ENCODE data around the gene RHOA.
"Not testable (repeated sequence)": the region's sequence is repeated elsewhere in the genome, so short reads cannot be mapped to it uniquely, and the experiment has no call there.

Gene RHOA

DNA sequence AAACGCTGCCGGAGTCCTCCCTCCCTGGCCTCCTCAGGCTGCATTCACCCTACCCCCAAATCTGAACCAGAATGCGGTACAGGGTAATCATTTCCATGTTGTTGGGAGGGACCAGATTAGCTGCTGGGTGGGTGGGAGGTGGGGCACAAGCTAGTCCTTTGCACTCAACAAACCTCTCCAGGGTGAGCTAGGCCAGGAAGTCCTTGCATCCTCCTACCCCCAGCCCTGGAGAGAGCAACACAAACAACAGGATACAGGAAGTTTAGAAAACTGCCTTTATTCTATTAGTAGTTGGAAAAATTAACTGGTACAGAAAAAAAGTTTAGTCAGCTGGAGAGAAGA, 52.9 kb downstream of the RHOA start:
- DNase-seq: no peak

DNA sequence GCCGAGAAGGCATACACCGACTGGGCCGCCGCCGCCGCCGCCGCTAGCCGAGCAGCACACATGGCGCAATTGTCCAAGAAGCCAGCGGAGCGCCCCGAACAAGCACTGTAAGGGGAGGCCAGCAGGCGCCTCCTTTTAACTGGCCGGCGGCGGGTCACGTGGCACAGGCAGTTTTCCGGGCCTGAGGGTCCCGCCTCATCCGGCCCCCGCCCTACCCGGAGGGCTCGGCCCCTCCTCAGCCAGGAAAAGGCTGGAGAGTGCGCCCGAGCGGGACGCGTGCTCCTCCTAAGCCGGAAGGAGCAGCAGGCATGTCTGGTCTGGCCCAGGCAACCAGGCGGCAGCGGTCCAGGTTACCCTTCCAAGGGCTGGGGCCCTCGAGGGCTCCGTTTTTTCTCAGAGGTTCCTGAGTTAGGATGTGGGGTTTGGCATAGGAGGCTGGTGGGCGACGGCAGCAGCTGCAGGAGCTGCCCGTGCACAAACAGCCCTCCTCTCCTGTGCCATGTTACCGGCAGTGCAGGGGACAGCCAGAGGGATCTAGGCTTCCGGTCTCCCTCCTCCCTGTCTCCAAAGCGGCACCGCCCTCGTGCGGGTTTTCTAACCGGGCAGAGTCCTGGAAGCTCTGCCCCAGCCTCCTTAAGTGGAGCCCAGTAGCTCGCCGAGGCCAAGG, 53.4 kb downstream of the RHOA start, which contains the start of gene GPX1:
Gene GPX1, minus strand, starts transcription at position 137 of the 667 bp plus-strand sequence. Its CDS starts 75 bp downstream, at position 62.
- peak; percentile 88 for DNase-seq

DNA sequence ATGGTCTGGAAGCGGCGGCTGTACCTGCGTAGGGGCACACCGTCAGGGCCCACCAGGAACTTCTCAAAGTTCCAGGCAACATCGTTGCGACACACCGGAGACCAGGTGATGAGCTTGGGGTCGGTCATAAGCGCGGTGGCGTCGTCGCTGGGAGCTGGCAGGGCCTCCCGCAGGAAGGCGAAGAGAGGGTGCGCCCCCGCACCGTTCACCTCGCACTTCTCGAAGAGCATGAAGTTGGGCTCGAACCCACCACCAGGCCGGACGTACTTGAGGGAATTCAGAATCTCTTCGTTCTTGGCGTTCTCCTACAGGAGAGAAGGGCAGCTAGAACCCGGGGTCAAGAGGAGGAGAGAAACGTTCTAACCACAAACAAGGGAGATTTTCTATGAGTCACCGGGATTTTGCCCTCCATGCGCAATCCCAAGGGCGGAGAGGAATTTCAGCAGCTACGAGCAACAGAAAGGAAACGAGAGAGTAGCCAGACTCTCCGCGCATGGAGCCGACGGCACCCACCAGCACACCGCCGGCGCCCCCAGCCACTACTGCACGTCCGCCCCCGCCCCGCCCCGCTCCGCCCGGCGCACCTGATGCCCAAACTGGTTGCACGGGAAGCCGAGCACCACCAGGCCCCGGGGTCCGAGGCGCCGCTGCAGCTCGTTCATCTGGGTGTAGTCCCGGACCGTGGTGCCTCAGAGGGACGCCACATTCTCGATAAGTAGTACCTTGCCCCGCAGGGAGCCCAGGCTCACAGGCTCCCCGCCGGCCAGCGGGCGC, 54.1 kb downstream of the RHOA start:
- peak; percentile 44 for DNase-seq

DNA sequence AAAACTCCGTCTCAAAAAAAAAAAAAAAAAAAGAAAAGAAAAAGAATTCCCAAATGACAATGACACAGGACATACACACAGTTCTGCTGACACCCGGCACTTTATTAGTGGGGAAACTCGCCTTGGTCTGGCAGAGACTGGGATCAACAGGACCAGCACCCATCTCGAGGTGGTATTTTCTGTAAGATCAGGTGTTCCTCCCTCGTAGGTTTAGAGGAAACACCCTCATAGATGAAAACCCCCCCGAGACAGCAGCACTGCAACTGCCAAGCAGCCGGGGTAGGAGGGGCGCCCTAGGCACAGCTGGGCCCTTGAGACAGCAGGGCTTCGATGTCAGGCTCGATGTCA, 54.7 kb downstream of the RHOA start:
- not testable (repeated sequence) for DNase-seq

DNA sequence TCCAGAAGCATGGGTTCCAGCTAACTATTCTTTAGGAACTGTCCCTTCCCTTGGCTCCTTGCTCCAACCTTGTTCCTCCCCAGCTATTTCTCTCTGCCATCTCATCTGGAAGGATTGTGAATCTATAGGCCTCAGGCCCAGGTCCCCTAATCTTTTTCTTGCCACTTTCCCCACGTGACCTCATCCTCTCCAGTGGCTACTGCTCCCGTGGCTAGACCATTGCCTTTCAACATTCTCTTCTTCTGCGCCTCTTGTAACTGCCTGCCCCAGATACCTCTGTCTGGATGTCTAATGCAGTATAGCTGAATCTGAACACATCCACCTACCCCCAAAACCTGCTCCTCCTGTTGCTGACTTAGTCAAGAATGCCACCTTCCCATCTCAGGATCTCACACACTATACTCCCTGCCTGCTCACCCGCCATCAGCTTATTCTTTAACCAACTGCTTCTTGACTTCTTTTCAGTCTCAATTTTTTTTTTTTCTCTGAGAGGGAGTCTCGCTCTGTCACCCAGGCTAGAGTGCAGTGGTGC, 58.8 kb downstream of the RHOA start:
- DNase-seq: no peak

DNA sequence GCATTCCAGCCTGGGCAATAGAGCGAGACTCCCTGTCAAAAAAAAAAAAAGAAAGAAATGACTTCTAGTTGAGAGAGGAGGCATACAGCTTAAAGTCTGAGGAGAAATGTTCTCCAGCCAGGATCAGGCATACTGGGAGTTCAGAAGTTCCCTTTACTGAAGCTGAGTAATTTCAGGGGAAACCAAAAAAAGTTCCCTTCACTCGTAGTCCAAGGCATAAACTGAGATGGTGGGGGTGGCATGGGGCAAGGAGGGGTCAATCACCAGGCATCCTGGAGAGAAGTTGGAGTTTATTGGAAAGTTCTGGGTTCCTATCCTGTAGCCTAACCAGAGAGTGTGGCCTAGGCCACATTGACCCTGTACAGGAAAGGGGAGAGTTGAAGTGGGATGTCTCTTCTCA, 59.5 kb downstream of the RHOA start:
- DNase-seq: no peak

DNA sequence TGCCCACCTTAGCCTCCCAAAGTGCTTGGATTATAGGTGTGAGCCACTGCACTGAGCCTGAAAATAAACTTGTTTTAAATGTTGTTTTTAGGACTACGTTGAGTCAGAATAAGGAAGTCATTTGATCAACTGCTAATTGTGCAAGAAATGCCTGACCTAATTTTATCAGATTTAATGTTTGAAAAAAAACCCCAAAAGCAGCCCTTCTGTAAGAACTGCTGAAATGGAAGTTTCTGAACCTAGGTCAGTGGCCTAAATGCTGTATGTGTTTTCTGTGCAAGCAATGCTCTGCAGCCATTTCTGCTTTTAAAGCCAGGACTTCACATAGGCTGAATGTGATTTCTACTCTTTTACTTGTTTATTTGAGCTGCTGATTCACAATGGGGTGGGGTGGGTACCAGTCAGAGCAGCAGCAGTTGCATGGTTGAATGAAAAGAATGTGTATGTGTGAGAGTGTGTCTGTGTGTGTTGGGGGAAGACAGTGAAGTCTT, 60.2 kb downstream of the RHOA start:
- no peak for DNase-seq

DNA sequence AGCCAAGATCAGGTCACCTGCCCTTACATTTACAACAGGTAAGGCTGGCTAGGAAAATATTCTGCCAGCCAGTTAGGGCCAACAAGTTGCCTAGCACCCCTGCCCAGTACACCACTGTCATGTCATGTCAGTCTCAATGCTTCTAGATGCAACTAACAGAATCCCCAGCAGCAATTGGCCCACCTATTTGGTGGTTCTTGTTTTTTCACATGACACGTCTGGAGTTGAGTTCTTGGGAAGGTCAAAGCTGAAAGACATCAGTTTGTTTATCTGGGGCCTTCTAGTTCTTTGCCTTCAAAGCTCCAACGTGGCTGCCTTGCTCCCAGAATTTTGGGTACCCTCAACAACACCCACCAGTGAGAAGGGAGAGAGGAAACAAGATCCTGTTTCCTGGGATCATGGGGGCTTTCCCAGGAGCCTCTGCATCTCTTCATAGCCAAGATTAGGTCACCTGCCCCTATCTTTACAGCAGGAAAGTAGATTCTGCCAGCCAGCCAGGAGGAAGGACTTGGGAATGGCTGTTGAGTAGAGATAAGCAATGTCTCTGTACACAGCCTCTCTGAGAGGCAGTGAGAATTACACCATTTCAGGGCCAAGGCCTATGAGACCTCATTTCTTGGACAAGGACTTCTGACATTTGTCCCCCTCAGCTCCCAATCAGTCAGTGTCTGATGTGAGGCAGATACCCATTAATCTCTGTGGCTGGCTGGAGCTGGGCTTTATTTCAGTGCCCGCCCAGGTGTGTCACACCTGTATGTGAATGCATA, 62.2 kb downstream of the RHOA start:
- DNase-seq: no peak

DNA sequence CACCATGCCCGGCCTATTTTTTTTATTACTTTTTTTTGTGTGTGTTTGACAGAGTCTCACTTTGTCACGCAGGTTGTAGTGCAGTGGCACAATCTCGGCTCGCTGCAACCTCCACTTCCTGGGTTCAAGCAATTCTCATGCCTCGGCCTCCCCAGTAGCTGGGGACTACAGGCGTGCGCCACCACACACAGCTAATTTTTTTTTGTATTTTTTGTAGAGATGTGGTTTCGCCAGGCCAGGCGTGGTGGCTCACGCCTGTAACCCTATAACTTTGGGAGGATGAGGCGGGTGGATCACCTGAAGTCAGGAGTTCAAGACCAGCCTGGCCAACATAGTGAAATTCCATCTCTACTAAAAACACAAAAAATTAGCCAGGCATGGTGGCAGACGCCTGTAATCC, 63.4 kb downstream of the RHOA start:
- DNase-seq: not testable (repeated sequence)

DNA sequence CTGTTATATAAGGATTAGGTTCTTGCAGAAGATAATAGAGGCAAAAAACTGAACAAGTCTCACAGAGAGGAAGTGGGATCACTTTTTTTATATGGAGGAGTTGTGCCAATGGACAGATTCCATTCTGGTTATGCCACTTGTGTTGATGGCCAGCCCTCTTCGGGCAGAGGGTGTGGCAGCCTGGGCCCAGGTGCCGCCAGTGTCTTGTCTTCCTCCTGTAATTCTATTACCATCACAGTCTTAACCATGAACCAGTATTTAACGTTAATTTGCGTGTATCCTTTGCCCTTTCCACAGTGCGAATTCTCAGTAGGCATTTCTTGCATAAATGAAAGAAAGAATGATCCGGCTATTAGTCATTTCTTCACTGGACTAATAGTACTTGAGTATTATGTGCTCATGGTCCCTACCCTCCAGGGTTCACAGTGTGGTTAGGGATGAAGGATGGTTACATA, 65.0 kb downstream of the RHOA start:
- DNase-seq: no peak

DNA sequence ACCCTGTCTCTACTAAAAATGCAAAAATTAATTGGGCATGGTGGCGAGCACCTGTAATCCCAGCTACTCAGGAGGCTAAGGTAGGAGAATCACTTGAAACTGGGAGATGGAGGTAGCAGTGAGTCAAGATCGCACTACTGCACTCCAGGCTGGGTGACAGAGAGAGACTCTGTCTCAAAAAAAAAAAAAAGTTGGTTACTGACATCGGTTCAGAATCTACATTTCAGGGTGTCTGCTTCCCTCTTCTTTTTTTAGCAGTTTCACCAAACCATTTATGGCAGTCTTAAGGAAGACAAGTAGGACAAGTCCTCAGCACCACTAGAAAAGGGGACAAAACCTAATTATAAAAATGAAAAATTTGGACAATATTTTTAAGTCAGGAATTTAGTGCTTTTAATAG, 68.6 kb downstream of the RHOA start:
- no peak for DNase-seq

DNA sequence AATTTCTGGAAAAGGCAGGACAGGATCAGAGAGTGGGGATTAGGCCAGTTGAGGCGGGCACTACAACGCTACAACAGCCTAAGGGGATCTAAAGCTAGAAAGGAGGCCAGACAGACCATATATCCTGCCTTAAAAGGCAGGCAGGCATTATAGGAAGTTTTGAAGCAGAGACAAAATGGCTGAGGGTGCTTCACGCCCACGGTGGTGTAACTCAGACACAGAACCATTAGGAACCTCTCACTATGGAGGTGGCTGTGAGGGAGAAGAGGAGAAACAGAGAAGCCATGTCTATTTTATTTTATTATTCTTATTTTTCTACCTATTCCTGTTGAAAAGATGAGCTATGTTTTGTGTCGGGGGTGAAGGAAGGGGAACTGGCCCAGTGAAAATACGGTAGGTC, 69.8 kb downstream of the RHOA start:
- DNase-seq: no peak

DNA sequence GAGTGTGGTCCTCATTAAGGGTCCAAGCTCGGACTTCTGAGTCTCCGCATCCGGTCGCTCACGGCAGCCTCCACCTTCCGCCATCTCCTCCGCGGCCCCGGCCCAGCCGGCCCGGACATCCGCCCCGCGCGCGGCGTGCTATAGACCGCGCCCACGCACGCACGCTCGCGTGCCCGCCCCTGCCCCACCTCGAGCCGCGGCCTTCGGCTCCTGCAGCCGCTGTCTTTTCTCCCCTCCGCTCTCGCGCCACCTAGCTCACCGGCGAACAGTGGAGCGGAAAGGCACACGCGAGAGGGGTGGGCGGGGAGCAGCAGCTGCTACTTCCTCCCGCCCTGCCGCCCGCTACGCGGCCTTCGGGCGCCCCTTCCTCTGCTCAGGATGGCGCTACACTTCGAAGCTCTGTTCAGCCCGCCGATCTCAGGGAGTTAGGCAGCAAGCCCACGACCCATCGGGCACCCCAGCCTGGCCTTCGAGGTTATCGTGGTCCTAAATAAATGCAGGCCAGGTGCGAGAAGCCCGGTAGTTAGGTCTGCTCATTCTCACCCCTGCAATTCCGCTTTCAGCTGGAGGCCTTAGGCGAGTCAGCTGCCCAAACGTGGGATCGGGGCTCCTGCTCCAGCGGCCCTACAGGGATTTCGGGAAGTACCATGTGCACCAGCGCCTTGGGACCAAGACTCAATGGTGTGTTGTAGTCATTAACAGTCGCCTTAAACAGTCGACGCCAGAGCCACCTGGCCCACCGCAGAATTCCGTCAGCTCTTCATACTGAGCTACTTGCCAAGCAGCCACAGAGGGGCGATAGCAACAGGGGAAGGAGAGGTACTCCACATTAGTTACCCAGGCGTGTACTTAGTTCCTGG, 71.6 kb downstream of the RHOA start, which contains the start of gene USP4:
Gene USP4, minus strand, starts transcription at position 113 of the 860 bp plus-strand sequence. Its CDS starts 29 bp downstream, at position 84.
- peak; percentile 95 for DNase-seq

DNA sequence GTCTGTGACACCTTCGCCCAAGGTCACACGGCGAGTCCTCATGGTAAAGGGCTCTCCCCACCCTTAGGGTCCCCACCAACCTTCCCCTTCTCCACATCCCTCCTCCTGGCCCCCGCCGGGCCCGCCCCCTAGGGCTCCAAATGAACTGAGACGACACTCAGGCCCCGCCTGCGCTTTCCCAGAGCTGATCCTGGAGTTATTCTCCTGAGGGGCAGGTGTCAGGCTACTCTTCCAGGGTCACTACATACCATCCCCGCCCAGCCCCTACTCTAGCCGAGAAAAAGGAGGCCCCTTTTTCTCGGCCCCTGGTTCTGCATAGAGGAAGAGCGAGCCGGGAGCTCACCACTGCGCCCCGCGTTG, 72.2 kb downstream of the RHOA start:
- DNase-seq: no peak

DNA sequence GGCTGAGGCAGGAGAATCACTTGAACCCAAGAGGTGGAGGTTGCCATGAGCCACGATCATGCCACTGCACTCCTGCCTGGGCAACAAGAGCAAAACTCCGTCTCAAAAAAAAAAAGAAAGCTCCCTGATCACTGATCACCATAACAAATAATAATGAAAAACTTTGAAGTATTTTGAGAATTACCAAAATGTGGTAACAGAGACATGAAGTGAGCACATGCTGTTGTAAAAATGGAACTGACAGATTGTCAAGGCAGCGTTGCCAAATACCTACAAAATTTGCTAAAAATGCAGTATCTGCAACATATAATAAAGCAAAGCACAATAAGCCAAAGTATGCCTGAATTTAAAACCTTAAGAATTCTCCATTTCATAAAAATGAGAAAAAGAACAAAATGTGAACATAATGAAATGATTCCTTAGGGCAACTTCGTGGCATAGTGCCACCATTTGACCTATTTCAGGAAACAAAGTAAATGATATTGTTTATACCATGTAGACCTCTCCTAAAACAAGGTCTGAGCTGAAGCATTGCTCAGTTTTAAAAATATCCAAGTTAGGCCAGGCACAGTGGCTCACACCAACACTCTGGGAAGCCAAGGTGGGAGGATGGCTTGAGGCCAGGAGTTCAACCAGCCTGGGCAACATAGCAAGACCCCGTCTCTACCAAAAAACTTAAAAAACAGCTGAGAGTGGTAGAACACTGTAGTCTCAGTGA, 77.7 kb downstream of the RHOA start:
- no peak for DNase-seq

DNA sequence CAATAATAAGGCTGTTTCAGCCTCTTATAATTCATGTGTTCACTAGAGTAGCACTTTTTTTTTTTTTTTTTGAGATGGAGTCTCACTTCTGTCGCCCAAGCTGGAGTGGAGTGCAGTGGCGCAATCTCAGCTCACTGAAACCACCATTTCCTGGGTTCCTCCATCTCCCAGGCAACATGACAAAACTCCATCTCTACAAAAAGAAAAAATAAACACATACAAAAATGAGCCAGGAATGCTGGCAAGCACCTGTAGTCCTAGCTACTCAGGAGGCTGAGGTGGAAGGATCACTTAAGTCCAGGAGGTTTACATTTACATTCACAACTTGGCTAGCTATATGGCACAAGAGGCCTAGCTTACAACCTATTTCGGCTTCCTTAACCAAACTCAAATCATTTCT, 78.7 kb downstream of the RHOA start:
- no peak for DNase-seq

DNA sequence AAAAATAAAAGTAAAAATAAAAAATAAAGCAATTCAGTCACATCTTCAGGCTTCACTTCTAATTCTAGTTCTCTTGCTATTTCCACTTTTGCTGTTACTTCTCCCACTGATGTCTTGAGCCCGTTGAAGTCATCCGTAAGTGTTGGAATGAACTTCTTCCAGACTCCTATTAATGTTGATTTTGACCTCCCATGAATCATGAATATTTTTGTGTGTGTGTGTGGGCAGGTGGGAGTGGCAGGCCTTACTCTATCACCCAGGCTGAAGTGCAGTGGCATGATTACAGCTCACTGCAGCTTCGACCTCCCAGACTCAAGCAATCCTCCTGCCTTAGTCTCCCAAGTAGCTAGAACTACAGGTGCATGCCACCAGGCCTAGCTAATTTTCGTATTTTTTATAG, 82.6 kb downstream of the RHOA start:
- no peak for DNase-seq

DNA sequence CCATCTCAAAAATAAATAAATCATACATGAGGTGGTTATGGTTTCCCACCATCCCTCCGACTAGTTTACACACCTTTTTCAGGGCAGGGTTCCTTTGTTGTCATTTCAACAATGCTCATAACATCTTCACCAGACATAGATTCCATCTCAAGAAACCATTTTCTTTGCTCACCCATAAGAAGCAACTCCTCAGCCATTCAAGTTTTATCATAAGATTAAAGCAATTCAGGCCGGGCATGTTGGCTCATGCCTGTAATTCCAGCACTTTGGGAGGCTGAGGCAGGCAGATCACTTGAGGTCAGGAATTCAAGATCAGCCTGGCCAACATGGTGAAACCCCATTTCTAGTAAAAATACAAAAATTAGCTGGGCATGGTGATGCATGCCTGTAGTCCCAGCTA, 83.4 kb downstream of the RHOA start:
- not testable (repeated sequence) for DNase-seq

DNA sequence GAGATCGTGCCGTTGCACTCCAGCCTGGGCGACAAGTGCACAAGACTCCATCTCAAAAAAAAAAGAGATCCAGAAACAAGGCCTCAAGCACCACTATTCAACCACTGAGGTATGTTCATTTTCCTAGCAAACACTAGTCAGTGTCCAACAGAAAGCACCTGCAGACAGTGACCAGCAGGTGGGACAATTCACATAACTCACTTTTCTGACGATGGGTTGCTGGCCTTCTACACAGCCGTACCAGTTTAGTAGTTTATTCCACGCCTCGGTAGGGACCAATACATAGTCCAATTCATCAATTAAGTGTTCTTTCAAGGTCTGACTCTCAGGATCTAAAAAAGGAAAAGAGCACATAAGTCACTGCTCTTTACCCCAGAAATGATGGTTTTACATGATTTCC, 84.3 kb downstream of the RHOA start:
- no peak for DNase-seq

DNA sequence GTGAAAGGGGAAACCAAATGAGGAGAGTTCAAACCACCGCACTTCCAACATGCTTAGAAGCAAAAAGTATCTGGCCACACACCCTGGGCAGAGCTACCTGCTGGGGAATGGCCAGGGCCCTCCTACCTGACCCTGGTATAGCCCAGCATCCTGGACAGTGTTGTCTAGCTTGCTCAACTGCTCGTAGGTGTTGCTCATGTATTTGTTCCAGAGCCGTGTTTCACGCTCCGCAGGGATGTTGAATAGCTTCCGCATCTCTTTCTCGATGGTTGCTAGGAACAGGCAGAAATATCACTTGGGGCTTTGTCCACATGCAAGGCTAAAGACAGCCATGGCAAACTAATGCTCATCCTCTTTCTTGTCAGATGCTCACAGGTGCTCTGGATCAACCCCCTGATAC, 87.0 kb downstream of the RHOA start:
- no peak for DNase-seq

DNA sequence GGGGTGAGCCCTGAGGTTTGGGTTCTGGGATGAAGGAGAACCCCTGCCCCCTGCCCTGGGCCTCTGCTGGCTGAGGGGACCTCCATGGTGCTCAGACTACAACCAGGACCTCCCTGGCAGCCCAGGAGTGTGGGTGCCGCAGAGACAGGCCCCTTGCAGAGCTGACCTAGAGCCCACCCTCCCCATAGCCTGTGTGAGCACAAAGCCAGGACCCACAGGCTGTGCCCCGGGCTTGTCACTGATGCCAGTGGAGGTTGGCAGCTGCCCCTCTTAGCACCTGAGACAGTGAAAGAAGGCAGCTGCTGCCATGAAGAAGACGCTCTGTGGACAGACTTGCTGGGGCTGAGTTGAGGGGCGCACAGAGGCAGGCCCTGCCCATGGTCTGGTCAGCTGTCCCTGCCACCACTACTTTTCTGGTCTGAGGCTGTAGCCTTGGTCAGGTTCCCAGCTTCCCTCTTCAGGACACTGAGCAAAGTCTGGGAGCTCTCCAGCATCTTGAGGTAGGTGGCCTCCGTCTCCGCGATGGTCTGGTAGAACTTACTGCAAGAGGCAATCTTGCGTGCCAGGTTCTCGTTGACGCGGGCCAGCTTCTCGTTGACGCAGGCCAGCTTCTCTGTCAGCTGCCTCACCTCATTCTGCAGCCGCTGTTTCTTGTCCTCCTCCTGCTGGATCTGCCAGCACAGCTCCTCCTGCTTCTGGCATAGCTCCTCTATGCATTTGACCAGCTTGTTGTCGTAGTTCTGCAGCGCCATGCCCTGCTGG, 94.9 kb downstream of the RHOA start:
- no peak for DNase-seq
